GM18498 (cell line): Measurements from ENCODE around the gene DDI1.
A peak's percentile ranks its signal among the peaks of the same experiment; 100 is the strongest.

Experiments used
- ATAC-seq: cut with Tn5 transposase; IDR thresholded peaks from one replicate; pipeline ENCODE4 v1.9.1; 2021; ENCODE audit warnings: mild to moderate bottlenecking, moderate library complexity; ENCODE audit not compliant: unreplicated experiment

The DDI1 gene

DNA sequence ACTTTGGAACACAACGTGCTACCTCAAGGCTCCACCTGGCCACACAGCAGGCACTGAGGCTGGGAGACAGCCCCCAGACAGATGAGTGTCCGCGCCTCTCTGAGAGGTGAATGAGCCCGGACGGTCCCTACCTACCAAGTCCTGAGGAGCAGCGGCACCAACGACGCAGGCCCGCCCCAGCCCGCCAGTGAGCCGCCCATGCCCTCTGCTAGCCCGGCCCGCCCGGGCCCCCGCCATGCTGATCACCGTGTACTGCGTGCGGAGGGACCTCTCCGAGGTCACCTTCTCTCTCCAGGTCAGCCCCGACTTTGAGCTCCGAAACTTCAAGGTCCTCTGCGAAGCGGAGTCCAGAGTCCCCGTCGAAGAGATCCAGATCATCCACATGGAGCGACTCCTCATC lies at the start of gene DDI1:
Gene DDI1, plus strand, starts transcription at position 53 of the 400 bp plus-strand sequence. Its CDS starts 183 bp downstream, at position 236.
- no peak for ATAC-seq

DNA sequence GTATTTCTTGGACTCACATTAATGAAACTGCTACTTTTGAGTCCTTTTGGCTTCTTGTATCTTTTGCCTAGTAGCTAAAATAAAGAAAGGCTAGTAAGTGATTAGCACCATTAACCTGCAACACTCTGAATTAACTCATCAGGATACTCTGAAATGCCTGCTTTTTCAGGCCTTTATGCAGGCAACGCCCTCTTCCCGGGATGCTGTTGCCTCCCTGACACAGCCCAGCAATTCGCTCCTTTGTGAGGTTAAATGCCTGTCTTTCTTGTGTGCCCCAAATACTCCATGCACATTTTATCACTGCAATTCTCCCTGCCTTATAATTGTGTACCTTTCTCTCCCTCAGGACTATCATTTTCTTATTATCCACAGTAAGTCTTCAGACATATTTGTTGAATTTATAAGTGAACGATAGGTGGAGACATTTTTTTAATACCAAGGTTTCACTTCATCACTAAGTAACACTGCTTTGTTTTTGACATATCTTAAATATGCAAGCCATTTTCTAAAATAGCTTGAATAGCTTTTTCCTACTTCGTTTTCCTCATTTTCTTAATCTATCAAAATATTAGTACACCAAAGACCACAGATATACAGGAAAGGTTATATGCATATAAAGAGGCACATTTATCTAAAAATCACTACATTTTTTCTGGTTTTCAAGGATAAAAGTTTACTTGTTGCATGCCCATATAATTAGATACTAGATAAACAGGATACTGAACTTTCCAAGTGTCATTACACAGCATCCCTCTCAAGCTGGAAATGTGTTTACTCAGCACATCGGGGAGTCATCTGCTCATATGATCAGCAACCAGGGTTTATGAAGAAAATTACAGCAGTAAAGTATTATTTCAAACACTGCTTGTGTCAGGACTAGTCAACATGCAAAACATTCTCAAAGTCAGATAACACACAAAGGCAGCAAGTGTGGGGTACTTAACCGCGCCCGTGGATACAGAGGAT lies 48.5 kb upstream of the DDI1 start:
- ATAC-seq = no peak

DNA sequence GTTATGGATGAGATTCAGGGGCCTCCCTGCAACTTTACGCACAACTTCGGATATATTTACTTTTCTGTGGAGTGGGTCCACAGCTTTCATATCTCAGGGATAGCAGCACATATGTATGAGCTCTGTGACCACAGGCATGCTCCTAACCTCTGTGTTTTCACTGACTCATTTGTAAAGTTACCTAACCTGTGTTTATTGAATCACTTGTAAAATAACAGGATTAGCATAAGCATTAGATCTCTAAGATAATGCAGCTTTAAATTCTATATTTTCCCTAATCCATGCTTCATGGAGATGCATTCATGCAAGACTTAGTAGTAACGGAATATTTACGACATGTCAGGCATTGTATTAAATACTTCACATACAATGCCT lies 47.9 kb upstream of the DDI1 start:
- no peak for ATAC-seq

DNA sequence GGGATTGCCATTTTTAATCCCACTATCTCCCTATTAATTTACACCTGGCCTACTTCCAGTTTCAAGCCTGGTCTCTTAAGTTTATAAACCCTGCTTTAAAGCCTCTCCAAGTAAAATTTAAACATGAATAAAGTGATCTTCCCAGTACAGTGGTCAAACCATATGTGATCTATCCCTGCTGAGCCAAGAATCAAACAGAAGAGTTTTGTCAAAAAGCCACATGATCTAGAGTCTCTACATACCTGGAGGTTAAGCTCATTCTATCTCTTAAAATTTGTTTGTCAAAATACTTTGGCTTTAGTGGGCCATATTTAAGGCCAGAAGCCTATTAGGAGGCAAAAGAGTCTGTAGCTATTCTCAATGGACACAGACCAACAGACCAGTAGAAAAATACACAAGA lies 42.9 kb upstream of the DDI1 start:
- ATAC-seq = no peak

DNA sequence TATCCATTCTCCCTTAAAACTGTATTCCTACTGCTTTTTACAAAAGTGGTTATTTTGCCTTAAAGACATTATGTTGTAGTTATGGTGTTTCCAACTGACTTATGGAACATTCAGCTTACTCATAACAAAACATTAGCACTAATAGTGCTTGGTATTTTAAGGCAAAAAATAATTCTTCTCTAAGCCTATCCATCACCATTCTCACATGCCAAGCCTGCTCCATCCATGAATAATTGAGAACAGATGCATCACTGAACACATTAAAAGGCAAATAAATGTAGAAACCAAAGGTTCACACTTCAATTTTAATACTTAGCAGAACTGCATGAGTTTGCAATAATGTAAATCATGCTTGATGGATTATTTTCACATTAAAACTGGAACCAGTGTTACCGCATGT lies 42.3 kb upstream of the DDI1 start:
- no peak for ATAC-seq

DNA sequence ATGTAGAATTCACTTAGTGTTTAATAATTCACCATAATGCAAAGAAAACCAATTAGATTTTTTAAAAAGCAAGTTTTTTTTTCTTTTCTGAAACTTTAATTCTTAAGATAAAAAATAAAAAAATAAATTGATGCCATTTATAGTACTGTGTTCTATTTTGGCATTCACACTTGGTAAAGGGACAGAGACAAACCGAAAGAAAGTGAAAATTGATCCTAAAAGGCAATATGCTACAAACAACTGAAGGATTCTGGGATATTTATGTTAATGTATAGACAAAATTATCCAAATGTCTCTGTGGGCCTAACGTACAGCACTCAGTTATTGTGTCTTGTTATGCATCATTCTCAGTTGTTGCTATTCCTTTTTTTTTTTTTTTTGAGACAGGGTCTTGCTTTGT lies 41.9 kb upstream of the DDI1 start:
- ATAC-seq = no peak

DNA sequence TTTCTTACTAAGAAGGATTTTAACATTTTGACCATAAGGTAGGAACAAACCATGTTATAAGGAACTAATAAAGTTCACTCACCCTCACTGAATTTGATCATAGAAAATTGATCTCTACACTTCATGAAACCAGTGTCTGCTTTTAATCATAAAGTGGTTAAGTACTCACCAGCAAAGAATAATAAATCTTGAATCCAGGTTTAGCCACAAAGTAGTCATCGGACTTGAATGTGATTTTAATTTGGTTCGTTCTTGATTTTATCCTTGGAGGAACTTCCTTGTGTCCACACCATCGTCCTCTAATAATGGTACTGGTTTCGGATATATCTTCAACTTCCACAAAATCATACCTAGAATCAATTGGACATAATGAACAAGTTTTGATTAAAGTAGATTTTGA lies 40.5 kb upstream of the DDI1 start:
- no peak for ATAC-seq

DNA sequence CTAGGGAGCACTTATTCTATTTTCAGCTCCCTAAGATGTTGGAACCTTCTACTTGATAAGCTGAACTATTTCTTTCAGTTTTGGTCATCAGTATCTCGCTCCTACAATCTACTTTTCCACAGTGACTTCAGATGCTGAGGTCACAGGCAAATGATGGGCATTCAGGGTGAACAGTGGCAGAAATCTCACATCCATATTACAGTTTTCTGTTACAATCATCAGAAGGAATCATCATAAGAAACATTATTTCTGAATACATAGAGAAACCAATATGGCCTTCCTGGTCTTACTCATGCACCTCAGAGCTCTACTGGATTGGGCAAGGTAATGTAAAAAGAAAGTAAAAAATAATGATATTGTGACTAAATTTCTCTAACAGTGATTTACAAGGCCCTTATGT lies 39.4 kb upstream of the DDI1 start:
- peak; percentile 78 for ATAC-seq

DNA sequence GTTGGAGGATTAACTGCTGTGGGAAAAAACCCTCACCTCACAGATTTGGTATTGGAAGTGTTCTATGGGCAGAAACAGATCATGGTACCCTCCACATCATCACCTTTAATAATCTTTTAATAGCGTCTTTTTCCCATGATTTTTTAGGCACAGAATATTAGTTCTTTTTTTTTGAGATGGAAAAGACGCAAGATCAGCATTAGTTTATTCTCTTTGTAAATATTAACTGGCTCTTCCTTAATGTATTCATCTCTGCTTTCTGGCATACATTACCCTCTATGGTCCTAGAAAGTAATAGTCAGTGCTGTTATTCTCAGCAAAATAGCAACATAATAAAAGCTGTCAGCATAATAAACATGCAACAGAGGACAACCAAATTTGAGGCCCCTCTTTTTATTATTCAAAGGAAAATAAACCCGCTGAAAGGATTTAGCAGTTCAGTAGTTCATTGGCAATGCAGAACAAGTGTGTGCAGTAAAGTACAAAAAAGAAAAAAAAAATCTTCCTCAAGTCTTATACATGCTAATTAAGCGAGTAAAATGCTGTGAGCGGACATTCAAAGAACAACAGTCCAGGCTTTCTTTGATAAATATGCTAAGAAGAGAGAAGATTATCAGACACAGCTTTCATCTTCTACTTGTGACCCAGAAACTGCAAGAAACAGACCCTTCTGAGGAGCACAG lies 37.5 kb upstream of the DDI1 start:
- no peak for ATAC-seq

DNA sequence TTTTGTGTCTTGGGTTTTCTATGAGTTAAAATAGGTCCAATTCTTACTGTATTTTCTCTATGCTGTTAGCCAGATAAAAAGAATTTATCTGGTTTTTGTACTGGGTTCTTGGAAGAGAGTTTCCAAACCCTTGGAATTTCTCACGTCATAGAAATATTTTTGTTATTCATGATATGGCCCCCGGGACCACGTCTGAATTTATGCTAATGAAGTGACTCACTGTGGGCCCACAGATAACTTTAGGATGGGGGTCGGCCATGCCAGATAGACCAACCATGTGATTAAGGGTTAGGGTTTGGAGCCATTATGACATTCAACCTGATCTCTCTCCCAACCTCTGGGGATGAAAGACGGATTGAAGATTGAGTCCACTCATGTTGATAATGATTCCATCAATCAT lies 35.6 kb upstream of the DDI1 start:
- ATAC-seq = no peak

DNA sequence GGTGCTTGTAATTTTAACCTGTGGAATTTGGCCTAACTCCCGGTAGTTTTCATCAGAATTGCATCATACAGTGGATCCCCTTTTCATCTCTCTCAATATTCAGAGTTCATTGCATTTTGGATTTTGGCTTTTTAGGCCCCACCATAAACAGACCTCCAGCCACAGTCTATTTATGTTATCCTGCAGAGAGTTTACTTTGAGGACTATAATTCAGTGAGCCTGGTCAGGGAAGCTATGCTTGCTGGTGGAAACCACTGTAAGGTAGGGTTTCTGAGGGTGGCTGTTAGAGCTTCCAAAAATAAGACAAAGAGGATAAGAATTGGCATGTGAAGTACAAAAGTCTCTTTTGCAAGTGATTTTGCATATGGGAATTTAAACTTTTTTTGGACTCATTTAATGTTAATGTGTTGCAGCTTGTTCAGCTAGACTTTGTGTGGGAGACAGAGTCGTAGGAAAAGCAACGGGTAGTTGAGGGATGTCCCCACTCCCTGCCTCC lies 34.8 kb upstream of the DDI1 start:
- no peak for ATAC-seq

DNA sequence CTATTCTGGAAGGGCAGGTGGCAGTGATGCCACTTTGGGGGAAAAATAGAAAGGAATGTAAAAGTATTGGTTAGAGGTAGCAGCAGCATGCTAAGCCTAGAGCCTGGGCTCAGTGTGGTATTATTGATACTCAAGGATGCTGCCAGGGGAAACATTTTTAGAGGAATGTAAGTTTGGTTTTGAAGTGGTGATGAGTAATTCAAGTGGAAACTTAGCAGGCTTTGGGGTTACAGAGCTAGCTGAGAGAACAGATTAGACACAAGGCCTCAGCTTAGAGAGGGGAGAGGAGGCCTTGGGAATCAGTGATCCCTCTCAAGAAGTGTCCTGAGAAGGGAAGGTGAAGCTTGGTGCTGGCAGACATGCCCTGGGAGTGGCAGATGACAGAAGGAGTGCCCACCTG lies 32.9 kb upstream of the DDI1 start:
- ATAC-seq = no peak

DNA sequence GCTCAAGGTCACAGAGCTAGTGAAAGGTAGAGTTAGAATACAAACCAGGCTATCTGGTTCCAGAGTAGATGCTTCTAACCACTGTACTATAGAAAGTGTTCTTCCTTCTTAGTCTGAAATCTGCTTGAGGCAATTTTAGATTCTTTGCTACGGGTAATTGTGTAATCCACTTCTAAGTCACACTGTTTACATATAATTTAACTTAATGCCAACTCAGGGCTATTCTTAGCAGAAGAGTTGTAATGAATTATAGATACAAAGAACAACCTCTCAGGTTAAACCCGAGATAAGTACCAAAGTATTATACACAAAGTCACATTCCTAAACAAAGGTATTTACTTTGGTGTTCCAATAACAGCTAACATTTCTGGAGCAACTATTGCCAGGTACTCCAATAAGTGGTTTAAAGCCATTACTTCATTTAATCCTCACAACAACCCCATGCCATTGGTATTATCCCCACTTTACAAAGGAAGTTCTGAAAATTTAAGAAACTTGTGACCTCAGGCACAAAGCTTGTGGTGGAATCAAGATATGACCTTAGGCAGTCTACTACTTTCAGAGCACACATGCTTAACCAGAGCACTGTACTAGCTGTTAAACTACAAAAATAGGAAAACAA lies 31.1 kb upstream of the DDI1 start:
- ATAC-seq = no peak

DNA sequence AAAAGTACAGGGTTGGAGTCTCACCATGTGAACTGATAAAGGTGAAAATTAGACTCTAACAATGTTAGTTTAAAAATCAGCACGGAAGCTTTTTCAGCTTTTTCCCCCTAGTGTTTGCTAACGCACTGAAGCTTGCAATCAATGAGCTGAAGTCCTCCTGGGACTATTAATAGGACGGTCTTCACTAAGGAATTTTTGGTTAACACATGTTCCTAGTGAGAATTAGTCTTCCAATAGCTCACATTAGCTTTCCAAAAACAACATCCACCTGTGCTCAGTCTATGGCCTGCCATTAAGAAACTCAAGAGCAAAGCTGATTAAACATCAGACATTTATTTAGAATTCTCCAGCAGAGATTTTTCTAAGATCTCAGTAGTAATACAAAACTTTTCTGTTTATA lies 26.7 kb upstream of the DDI1 start:
- ATAC-seq = no peak

DNA sequence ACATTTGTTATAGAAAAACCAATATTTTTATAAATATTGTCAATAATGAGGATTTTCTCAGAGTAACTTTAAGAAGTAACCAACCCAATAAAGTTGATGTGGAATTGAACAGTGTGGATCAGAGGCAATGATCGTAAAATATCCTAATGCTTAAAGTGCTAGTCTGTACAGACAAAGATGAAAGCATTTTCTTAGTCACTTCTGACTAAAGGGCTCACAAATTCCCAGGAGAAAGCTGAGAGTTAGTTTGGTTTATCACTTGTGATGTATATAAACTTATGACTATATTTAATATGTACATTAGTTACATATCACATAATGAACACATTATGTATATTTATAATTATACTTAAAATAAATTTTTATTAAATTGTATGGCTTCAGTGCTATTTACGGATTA lies 25.4 kb upstream of the DDI1 start:
- no peak for ATAC-seq

DNA sequence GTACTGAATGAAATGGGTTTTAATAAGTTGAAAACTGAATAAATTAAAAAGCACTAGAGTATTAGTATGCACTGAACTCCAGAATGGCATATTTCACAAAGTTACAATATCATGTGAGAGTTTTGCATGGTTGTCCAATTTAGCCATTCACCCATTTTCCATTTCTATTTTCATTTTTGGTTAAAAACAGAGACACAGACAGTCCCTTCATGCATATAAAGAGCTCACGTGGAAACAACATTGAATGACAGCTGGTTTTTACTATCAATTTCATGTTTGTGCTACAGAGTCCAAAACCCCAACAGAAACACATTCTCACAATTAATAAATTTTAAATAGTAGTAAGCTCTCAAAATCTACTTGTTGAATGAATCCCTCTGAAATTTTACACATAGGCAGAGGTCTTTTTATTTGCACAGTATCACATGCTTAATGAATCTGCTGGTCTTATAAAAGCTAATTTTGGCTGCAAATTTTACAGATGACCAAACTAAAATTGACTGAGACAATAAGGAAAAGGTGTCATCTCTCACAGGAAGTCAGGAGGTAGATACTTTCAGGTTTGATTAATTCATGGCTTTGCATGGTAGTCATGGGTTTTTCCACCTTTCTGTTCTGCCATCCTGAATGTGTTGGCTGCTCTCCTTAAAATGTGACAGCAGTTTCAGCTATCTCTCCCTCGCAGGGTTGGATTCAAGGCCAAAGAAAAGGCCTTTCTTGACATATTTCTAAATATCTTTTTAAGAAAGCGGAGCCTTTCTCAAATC lies 20.6 kb upstream of the DDI1 start:
- ATAC-seq = peak; percentile 97

DNA sequence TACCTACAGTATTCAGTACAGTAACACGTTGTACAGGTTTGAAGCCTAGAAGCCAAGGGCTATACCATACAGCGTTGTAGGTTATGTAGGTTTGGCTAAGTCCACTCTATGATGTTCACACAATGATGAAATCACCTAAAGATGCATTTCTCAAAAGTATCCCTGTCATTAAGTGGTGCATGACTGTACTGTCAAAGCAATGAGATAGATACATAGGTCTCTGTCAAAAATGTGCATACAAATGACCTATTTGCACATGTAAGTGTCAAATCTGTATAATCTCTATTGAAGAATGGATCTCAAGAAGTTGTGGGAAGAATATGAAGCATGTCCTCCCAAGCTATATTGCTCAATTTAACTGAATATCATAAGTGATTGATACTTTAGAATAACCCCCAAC lies 11.9 kb upstream of the DDI1 start:
- no peak for ATAC-seq

DNA sequence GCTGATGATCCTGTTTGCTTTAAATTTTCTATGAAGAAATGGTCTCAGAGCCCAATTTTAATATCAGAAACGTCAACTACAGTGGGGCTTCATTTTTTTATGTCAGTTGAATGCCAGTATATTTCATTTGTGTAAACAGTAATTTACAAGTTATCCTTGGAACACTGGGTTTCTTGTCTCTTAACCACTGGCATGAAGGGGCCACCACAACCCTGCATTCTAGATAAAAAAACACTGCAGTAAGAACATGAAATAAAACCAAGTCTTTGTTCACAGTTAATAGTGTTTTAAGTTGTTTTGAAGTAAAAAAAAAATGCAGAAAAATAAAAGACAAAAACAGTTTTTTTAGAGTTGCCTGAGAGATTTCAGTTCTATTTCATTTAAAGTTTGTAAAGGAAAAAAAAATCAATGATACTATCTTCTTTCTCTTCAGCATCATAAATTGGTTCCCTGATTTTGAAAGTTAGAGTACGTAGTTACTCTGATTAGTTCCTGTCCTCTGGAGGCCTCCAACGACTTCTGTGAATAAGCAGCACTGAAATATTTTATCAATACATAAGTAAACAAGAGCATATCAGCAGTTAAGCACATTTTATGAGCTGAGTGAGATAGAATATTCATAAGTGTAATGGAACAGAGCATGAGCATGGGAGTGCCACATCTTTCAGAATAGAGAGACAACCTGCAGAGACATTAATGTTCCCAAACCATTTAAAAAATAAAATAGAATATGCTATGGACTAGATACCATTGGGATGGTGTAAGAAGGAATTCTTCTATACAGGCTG lies 7.8 kb upstream of the DDI1 start:
- ATAC-seq = no peak

DNA sequence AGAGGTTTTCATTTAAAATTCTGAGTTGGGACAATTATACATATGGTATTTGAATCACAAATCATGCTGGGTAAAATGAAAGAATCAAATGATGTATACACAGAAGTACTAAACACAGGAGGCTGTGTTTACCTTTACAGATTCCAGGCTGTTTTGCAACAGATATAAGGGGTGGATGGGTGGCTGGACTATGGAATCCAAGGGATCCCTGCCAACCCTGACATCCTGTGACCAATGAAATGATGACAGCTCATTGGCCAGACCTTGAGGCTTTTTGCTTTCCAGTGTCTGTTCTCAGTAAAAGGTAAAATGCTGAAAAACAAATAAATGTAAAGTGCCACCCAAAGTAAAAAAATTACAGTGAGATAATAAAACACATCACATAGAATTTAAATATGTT lies 3.3 kb upstream of the DDI1 start:
- ATAC-seq = no peak

DNA sequence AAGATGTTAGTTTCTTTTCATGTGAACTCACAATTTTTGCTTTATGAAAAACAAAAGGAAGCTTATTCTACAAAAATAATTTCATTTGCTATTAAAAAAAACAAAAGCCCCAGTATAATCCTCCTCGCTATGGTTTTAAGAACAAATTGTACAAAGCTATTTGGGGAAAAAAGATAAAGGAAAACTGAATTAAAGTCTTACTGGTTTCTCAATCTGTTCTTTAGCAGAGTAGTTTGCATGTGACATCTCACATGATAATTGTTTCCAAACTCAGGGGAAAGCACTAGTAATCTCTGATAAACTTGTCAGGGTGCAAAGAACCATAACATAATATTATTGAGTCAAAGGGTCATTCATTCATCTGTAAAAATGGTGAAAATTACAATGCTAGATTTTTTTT lies 2.9 kb upstream of the DDI1 start:
- no peak for ATAC-seq
